Colonic mucosa (tissue), 4 donors: Measurements from ENCODE around the gene DOCK2. TPM values are rescaled to one million over a fixed set of nuclear protein-coding genes. Genes with fewer than 3 reads are reported as not detected.

ENCODE experiments used
- DNase-seq: peaks from one replicate; pipeline ENCODE4 v3.0.0-alpha.2; 2020
- H3K27ac ChIP-seq: fragments of 200-600 bp; one replicate; pipeline ENCODE4 v1.8.0; 2021
- H3K27me3 ChIP-seq: fragments of 200-600 bp; one replicate; pipeline ENCODE4 v1.8.0; 2021
- H3K36me3 ChIP-seq: fragments of 200-600 bp; one replicate; pipeline ENCODE4 v1.8.0; 2021
- H3K4me1 ChIP-seq: fragments of 200-600 bp; one replicate; pipeline ENCODE4 v1.8.0; 2021; ENCODE audit warnings: mild to moderate bottlenecking
- H3K4me3 ChIP-seq: fragments of 200-600 bp; one replicate; pipeline ENCODE4 v1.8.0; 2021
- H3K9ac ChIP-seq, 2 donors: one replicate each; pipeline ENCODE4 v1.7.0; 2013; ENCODE audit warnings: control low read depth in 2 of 2, low read depth in 2 of 2, low read length in 2 of 2
- H3K9me3 ChIP-seq: fragments of 200-600 bp; one replicate; pipeline ENCODE4 v1.8.0; 2021
- CTCF ChIP-seq: fragments of 200-600 bp; IDR thresholded peaks from one replicate; pipeline ENCODE4 v1.8.0; 2022; ENCODE audit warnings: antibody characterized with exemption, mild to moderate bottlenecking
- intact Hi-C: fragments of 100-400 bp; cut with DNase I; formaldehyde crosslinking; loops from one replicate; pipeline ENCODE4 v1.14.1; 2022
- total RNA-seq, 2 donors: library from RNA; stranded (reverse); fragmentation: NEBNext Ultra II Directional in 1 of 2; extraction: Animal tissue kit (Norgen Biotek cat#: 25700) in 1 of 2; gene quantifications; one replicate each; pipeline ENCODE4 v1.2.1, GENCODE V29; 2021
- donor health status: healthy.
- donor health status: DM: no; HTN: no; CAD: no.
- donor health status: DM: no; HTN: no; CAD: no.

Gene DOCK2
- total RNA-seq, 2 donors from 2014 or later, result 4.8 to 6.0 TPM

GRCh38 chr5:170000155-170000554 is 363.1 kb downstream of the DOCK2 start:
- TF ChIP-seq CTCF, result no peak
- no peak overlapping the region for H3K4me3 ChIP-seq
- H3K36me3 ChIP-seq, result no peaks in the 10 kb centered on the region
- no peaks in the 10 kb centered on the region for H3K27me3 ChIP-seq
- DNase-seq, result no peak
- intact Hi-C loops, result no loop called here
- no peak overlapping the region for H3K9ac ChIP-seq
- no peak overlapping the region for H3K27ac ChIP-seq
- H3K4me1 ChIP-seq, result no peaks in the 10 kb centered on the region
- no peaks in the 10 kb centered on the region for H3K9me3 ChIP-seq

- no peak overlapping the region for H3K27ac ChIP-seq
- H3K9ac ChIP-seq, result no peak overlapping the region
- H3K4me1 ChIP-seq, result no peaks in the 10 kb centered on the region
- H3K36me3 ChIP-seq, result no peaks in the 10 kb centered on the region
- H3K27me3 ChIP-seq, result no peaks in the 10 kb centered on the region
- H3K4me3 ChIP-seq, result no peak overlapping the region
- TF ChIP-seq CTCF, result no peak
- DNase-seq, result no peak
- no peaks in the 10 kb centered on the region for H3K9me3 ChIP-seq
- intact Hi-C loops, result no loop called here
These were observed 368.9 kb downstream of the DOCK2 start for GRCh38 chr5:170006021-170006420.

GRCh38 chr5:170008376-170008775 is 371.3 kb downstream of the DOCK2 start:
- no peaks in the 10 kb centered on the region for H3K4me1 ChIP-seq
- no peaks in the 10 kb centered on the region for H3K27me3 ChIP-seq
- no peaks in the 10 kb centered on the region for H3K36me3 ChIP-seq
- no peak for DNase-seq
- no peaks in the 10 kb centered on the region for H3K9me3 ChIP-seq
- H3K9ac ChIP-seq, result no peak overlapping the region
- no peak for TF ChIP-seq CTCF
- H3K27ac ChIP-seq, result no peak overlapping the region
- no peak overlapping the region for H3K4me3 ChIP-seq
- intact Hi-C loops, result no loop called here

- no peak for TF ChIP-seq CTCF
- H3K27ac ChIP-seq, result no peak overlapping the region
- H3K4me3 ChIP-seq, result no peak overlapping the region
- H3K9me3 ChIP-seq, result no peaks in the 10 kb centered on the region
- no peaks in the 10 kb centered on the region for H3K4me1 ChIP-seq
- H3K27me3 ChIP-seq, result no peaks in the 10 kb centered on the region
- DNase-seq, result no peak
- no peaks in the 10 kb centered on the region for H3K36me3 ChIP-seq
- H3K9ac ChIP-seq, result no peak overlapping the region
- intact Hi-C loops, result no loop called here
These were observed 373.5 kb downstream of the DOCK2 start for GRCh38 chr5:170010595-170010994.

- Histone ChIP-seq H3K9me3 (no peaks in the 10 kb centered on the region), H3K4me3 (no peak overlapping the region), H3K4me1 (no peaks in the 10 kb centered on the region), H3K9ac (no peak overlapping the region), H3K36me3 (no peaks in the 10 kb centered on the region), H3K27ac (no peak overlapping the region), H3K27me3 (no peaks in the 10 kb centered on the region)
- intact Hi-C loops, result no loop called here
- no peak for TF ChIP-seq CTCF
- DNase-seq, result no peak
These were observed 374.7 kb downstream of the DOCK2 start for GRCh38 chr5:170011751-170012150.

GRCh38 chr5:170012622-170013021 is 375.5 kb downstream of the DOCK2 start:
- Histone ChIP-seq H3K9ac (no peak overlapping the region), H3K4me3 (no peak overlapping the region), H3K27ac (no peak overlapping the region), H3K27me3 (no peaks in the 10 kb centered on the region), H3K36me3 (no peaks in the 10 kb centered on the region), H3K9me3 (no peaks in the 10 kb centered on the region), H3K4me1 (no peaks in the 10 kb centered on the region)
- no peak for TF ChIP-seq CTCF
- intact Hi-C loops, result no loop called here
- DNase-seq, result no peak
